Adrenal gland (tissue), 12 donors: ENCODE measurements around the gene BAK1. TPM values are rescaled to one million over a fixed set of nuclear protein-coding genes. Genes with fewer than 3 reads are reported as not detected.
"Not testable (repeated sequence)": the region's sequence is repeated elsewhere in the genome, so short reads cannot be mapped to it uniquely, and the experiment has no call there.

ENCODE experiments used
- DNase-seq, 7 donors: peaks; one replicate each; pipeline ENCODE4 v3.0.0-alpha.2; 2019 to 2020
- H3K27ac ChIP-seq, 5 donors: fragments of 200-600 bp; sonication (generic) in 4 of 5; 1 replicate in 3 of 5; 2 replicates in 2 of 5; pipeline versions ENCODE4 v1.5.1 to v1.8.0; 2016 to 2020; ENCODE audit warnings: mild to moderate bottlenecking in 1 of 5
- H3K27me3 ChIP-seq: fragments of 200-600 bp; 2 replicates; pipeline ENCODE4 v1.8.0; 2021
- H3K36me3 ChIP-seq, 2 donors: fragments of 200-600 bp; replicated peaks in 1 of 2; 1 replicate in 1 of 2; 2 replicates in 1 of 2; pipeline versions ENCODE4 v1.5.1 to v1.8.0; 2018 to 2022
- H3K4me1 ChIP-seq, 2 donors: fragments of 200-600 bp; replicated peaks in 1 of 2; 1 replicate in 1 of 2; 2 replicates in 1 of 2; pipeline versions ENCODE4 v1.5.1 to v1.8.0; 2018 to 2021
- H3K4me3 ChIP-seq, 4 donors: fragments of 200-600 bp; sonication (generic) in 3 of 4; one replicate each; pipeline ENCODE4 v1.5.1; 2016 to 2018
- H3K9me3 ChIP-seq, 3 donors: fragments of 200-600 bp; sonication (generic) in 1 of 3; replicated peaks in 1 of 3; 1 replicate in 2 of 3; 2 replicates in 1 of 3; pipeline versions ENCODE4 v1.5.1 to v1.8.0; 2016 to 2021
- POLR2A ChIP-seq, 2 donors: fragments of 450-650 bp; IDR thresholded peaks; one replicate each; pipeline ENCODE4 v1.6.1; 2017; ENCODE audit warnings: antibody characterized with exemption in 2 of 2, mild to moderate bottlenecking in 2 of 2, moderate library complexity in 1 of 2
- WGBS, 4 donors: extraction: QIAGEN DNeasy Blood & Tissue Kit in 2 of 4; methylation state at CpG; one replicate each; pipeline versions ENCODE4 v1.1.5 to v1.1.7; 2013 to 2017; 5-methylcytosine and 5-hydroxymethylcytosine counted together
- intact Hi-C, 2 donors: fragments of 100-400 bp; cut with DNase I; formaldehyde crosslinking; loops; one replicate each; pipeline versions ENCODE4 v1.14.1 to v1.15.0; 2022 to 2023
- polyA plus RNA-seq, 3 donors: library from polyadenylated mRNA; stranded (reverse); fragments of 200-250 nt in 2 of 3; fragments of 350-450 nt in 1 of 3; fragmentation: Illumina TruSeq in 1 of 3; extraction: RNeasy Lipid Tissue Mini Kit (QIAGEN cat#74804) in 1 of 3; gene quantifications; one replicate each; pipeline ENCODE4 v1.2.3, GENCODE V29; 2013 to 2014
- total RNA-seq, 9 donors: library from RNA; depleted of rRNA in 4 of 9; stranded (reverse); fragments of >200 nt in 4 of 9; fragments of 120-200 nt in 1 of 9; fragmentation: NEBNext Ultra II Directional in 1 of 9; extraction: Animal tissue kit (Norgen Biotek cat#: 25700) in 1 of 9; gene quantifications; one replicate each; pipeline versions ENCODE4 v1.1.0 to v1.2.4, GENCODE V29; 2013 to 2023
- TF ChIP-seq, protein P1 (sequence below), 6 experiments: fragments of 450-650 bp in 4 of 6; fragments of 200-600 bp in 2 of 6; sonication (generic) in 1 of 6; IDR thresholded peaks; 1 replicate in 5 of 6; 2 replicates in 1 of 6; pipeline versions ENCODE4 v1.5.1 to v1.8.0; 2016 to 2021; ENCODE audit warnings: antibody characterized with exemption in 6 of 6, mild to moderate bottlenecking in 2 of 6, moderate library complexity in 1 of 6
- donor health status: healthy with polysubstance abuse.
- donor health status: Bipolar disorder and iron deficiency.
- donor health status: DM: yes; HTN: yes; CAD: no.
- donor health status: DM: no; HTN: no; CAD: no.
- donor health status: DM: no; HTN: no; CAD: no.
- donor health status: DM: yes; HTN: yes; CAD: no.

The BAK1 gene
- total and polyA plus RNA-seq, 12 donors: 9.7 to 51.9 (median 23.3) TPM

DNA sequence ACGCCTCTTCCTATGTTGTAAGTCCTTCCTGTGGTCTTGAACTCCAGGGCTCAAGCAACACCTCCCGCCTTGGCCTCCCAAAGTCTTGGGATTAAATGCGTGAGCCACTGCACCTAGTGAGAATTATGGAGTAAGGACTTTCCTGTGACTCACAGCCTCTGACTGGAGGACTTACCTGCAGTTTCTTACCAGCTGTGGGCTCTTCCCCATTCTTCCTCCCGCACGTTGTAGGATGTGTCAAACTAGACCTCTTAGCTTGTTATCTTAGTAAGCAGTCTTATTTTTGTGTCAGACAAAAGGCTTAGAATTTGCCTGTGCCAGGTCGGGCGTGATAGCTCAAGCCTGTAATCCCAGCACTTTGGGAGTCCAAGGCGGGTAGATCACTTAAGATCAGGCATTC, 30.9 kb downstream of the BAK1 start:
- Histone ChIP-seq H3K27me3 (no peaks in the 10 kb centered on the region), H3K4me1 (no peaks in the 10 kb centered on the region), H3K9me3 (no peaks in the 10 kb centered on the region), H3K27ac (no peak overlapping the region), H3K36me3 (no peaks in the 10 kb centered on the region), H3K4me3 (no peak overlapping the region)
- 70 to 90% (median 87%) methylated on average over 8 of the region's 8 CpGs for WGBS, 4 donors
- intact Hi-C loops: no loop called here
- no peak for DNase-seq
- TF ChIP-seq, protein P1, sequence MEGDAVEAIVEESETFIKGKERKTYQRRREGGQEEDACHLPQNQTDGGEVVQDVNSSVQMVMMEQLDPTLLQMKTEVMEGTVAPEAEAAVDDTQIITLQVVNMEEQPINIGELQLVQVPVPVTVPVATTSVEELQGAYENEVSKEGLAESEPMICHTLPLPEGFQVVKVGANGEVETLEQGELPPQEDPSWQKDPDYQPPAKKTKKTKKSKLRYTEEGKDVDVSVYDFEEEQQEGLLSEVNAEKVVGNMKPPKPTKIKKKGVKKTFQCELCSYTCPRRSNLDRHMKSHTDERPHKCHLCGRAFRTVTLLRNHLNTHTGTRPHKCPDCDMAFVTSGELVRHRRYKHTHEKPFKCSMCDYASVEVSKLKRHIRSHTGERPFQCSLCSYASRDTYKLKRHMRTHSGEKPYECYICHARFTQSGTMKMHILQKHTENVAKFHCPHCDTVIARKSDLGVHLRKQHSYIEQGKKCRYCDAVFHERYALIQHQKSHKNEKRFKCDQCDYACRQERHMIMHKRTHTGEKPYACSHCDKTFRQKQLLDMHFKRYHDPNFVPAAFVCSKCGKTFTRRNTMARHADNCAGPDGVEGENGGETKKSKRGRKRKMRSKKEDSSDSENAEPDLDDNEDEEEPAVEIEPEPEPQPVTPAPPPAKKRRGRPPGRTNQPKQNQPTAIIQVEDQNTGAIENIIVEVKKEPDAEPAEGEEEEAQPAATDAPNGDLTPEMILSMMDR (IDR thresholded peaks at IDR 0.05): no peak
- no peak for TF ChIP-seq POLR2A (IDR thresholded peaks at IDR 0.05)

DNA sequence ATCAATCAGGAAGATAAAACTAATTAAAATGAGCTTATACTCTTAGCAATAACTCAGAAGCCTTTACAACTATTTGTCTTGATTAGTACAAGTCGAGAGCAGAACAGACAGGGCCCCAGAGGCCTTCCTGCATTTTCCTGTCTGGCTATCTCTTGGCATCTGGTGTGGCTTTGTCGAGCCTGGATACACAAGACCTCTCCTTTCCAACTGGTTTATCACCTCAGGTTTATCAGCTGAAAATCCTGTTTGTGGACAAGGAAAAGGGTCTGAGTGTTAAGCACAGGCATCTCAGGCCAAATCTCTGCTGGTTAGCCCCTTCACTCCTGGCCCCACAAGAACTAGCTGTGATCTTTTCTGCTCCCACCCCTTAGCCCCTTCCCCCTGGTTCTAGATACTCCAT, 32.6 kb downstream of the BAK1 start:
- no peaks in the 10 kb centered on the region for H3K36me3 ChIP-seq
- no peak overlapping the region for H3K4me3 ChIP-seq
- H3K9me3 ChIP-seq: no peaks in the 10 kb centered on the region
- DNase-seq: no peak
- 61 to 78% (median 67%) methylated on average over 2 of the region's 2 CpGs for WGBS, 4 donors
- no peaks in the 10 kb centered on the region for H3K27me3 ChIP-seq
- no peak overlapping the region for H3K27ac ChIP-seq
- no peak for TF ChIP-seq POLR2A (IDR thresholded peaks at IDR 0.05)
- TF ChIP-seq, protein P1 (IDR thresholded peaks at IDR 0.05): no peak
- no peaks in the 10 kb centered on the region for H3K4me1 ChIP-seq
- intact Hi-C loops: no loop called here

DNA sequence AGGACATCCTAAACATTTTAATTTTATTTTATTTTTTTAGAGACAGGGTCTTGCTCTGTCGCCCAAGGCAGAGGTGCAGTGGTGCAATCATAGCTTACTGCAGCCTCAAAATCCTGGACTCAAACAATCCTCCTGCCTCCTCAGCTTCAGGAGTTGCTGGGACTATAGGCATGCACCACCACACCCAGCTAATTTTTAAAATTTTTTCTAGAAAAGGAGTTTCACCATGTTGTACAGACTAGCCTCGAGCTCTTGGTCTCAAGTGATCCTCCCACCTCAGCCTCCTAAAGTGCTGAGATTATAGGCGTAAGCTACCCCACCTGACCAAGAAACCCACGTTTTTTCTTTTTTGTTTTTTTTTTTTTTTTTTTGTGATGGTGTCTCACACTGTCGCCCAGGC, 33.3 kb downstream of the BAK1 start:
- Histone ChIP-seq H3K27me3 (no peaks in the 10 kb centered on the region), H3K9me3 (no peaks in the 10 kb centered on the region), H3K36me3 (no peaks in the 10 kb centered on the region), H3K4me1 (no peaks in the 10 kb centered on the region), H3K4me3 (no peak overlapping the region), H3K27ac (no peak overlapping the region)
- no peak for TF ChIP-seq POLR2A (IDR thresholded peaks at IDR 0.05)
- TF ChIP-seq, protein P1 (IDR thresholded peaks at IDR 0.05): no peak
- DNase-seq: no peak
- intact Hi-C loops: no loop called here
- 70 to 84% (median 79%) methylated on average over 5 of the region's 5 CpGs for WGBS, 4 donors

DNA sequence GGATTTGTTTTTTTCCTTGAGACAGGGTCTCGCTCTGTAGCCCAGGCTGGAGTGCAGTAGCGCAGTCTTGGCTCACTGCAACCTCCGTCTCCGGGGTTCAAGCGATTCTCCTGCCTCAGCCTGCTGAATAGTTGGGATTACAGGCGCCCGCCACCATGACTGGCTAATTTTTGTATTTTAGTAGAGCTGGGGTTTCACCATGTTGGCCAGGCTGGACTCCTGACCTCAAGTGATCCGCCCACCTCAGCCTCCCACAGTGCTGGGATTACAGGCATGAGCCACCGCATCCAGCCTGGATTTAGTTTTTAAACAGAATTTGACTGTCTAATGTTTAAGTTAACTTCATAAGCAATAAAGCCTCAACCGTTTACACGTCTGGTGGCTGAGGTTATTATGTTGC, 34.8 kb downstream of the BAK1 start:
- WGBS, 4 donors: 82 to 95% (median 93%) methylated on average over 10 to 11 of the region's 11 CpGs

DNA sequence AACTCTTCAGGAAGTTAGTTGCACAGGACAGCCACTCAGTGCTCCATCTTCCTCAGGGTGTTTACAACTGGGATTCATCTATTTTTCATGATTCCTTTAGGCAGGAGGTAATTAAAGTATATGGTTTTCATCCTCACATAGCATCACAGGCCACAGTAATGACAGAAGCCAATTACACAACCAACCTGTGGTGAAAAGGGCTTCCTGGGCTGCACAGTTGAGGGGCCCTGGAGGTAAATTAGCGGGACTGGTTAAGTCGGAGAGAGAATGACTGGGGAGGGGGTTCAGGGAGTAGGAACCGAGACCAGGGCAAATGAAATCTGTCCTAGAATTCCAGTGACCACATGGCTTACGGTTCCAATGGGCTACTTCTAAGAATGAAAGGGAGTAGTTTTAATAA, 37.0 kb downstream of the BAK1 start:
- WGBS, 4 donors: 68 to 92% (median 81%) methylated on average over 4 of the region's 4 CpGs
- no peaks in the 10 kb centered on the region for H3K4me1 ChIP-seq
- intact Hi-C loops: no loop called here

More for the DNA sequence above, 34.8 kb downstream of the BAK1 start:
- H3K27ac ChIP-seq, H3K4me1 ChIP-seq, H3K27me3 ChIP-seq, DNase-seq, intact Hi-C loops, H3K4me3 ChIP-seq, H3K9me3 ChIP-seq, H3K36me3 ChIP-seq: not testable (repeated sequence)

More for the DNA sequence above, 37.0 kb downstream of the BAK1 start:
- no peaks in the 10 kb centered on the region for H3K36me3 ChIP-seq
- no peaks in the 10 kb centered on the region for H3K9me3 ChIP-seq
- no peaks in the 10 kb centered on the region for H3K27me3 ChIP-seq
- DNase-seq: no peak
- TF ChIP-seq, protein P1 (IDR thresholded peaks at IDR 0.05): no peak
- no peak for TF ChIP-seq POLR2A (IDR thresholded peaks at IDR 0.05)
- no peak overlapping the region for H3K4me3 ChIP-seq
- no peak overlapping the region for H3K27ac ChIP-seq
